Testis (tissue), 3 donors: ENCODE results near the gene RABGAP1L. TPM values are rescaled to one million over a fixed set of nuclear protein-coding genes. Genes with fewer than 3 reads are reported as not detected.
"Not testable (repeated sequence)": the region's sequence is repeated elsewhere in the genome, so short reads cannot be mapped to it uniquely, and the experiment has no call there.

Source experiments
- DNase-seq: peaks from one replicate; pipeline ENCODE4 v3.0.0-alpha.2; 2019
- H3K27ac ChIP-seq, 2 donors: fragments of 200-600 bp; sonication (generic); one replicate each; pipeline ENCODE4 v1.5.1; 2019
- H3K27me3 ChIP-seq: fragments of 200-600 bp; sonication (generic); one replicate; pipeline ENCODE4 v1.5.1; 2019
- H3K36me3 ChIP-seq: fragments of 200-600 bp; sonication (generic); one replicate; pipeline ENCODE4 v1.5.1; 2017; ENCODE audit warnings: low read depth; ENCODE audit errors: missing control alignments
- H3K4me1 ChIP-seq: fragments of 200-600 bp; sonication (generic); one replicate; pipeline ENCODE4 v1.5.1; 2019
- H3K4me3 ChIP-seq, 2 donors: fragments of 200-600 bp; sonication (generic); one replicate each; pipeline ENCODE4 v1.5.1; 2017 to 2019
- H3K9me3 ChIP-seq: fragments of 200-600 bp; sonication (generic); one replicate; pipeline ENCODE4 v1.5.1; 2017
- POLR2A ChIP-seq: fragments of 450-650 bp; IDR thresholded peaks from one replicate; pipeline ENCODE4 v1.6.1; 2017; ENCODE audit warnings: antibody characterized with exemption, mild to moderate bottlenecking, moderate library complexity
- WGBS, 2 donors: methylation state at CpG; one replicate each; pipeline ENCODE4 v1.1.5; 2018; 5-methylcytosine and 5-hydroxymethylcytosine counted together
- intact Hi-C: fragments of 100-400 bp; cut with DNase I; formaldehyde crosslinking; loops from one replicate; pipeline ENCODE4 v1.15.1; 2023; ENCODE audit warnings: low total_unique reads
- polyA plus RNA-seq: library from polyadenylated mRNA; stranded (reverse); fragments of 350-450 nt; fragmentation: Illumina TruSeq; extraction: RNeasy Lipid Tissue Mini Kit (QIAGEN cat#74804); gene quantifications from one replicate; pipeline ENCODE4 v1.2.3, GENCODE V29; 2014; ENCODE audit warnings: low read depth, low replicate concordance; ENCODE audit not compliant: insufficient read depth
- total RNA-seq, 2 donors: library from RNA; depleted of rRNA; stranded (reverse); fragments of >200 nt; gene quantifications; one replicate each; pipeline ENCODE4 v1.2.3, GENCODE V29; 2016
- TF ChIP-seq, protein P1 (sequence below), 3 experiments: fragments of 450-650 bp in 2 of 3; fragments of 200-600 bp in 1 of 3; sonication (generic) in 1 of 3; IDR thresholded peaks; one replicate each; pipeline ENCODE4 v1.5.1; 2016 to 2019; ENCODE audit warnings: antibody characterized with exemption in 3 of 3, mild to moderate bottlenecking in 2 of 3, moderate library complexity in 1 of 3

The RABGAP1L gene
- total and polyA plus RNA-seq, 3 donors from 2014 or later = 40.5 to 53.1 (median 49.5) TPM

DNA sequence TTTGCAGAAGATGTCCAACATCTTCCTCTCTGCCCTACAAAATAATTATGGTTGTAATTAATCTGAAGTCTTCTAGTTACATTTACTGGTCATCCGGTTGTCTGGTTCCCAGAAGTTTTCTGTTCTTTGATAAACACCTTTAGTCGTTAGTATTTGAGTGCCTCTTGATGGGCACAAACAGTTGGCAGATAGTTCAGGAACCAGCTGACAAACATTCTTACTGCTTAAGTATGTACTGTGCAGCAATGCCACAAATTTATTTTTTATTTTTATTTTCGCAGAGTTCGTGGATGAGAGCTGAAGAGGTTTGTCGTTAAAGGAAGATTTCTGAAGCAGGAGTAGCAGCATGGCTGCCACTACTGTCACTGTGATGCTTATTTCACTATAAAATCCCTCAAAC is 84.7 kb downstream of the RABGAP1L start:
- no peaks in the 10 kb centered on the region for H3K27me3 ChIP-seq
- no peaks in the 10 kb centered on the region for H3K4me1 ChIP-seq
- intact Hi-C loops = no loop called here
- 88 to 89% methylated on average over 5 of the region's 5 CpGs for WGBS, 2 donors
- no peaks in the 10 kb centered on the region for H3K9me3 ChIP-seq
- no peak overlapping the region for H3K4me3 ChIP-seq
- no peak for DNase-seq
- no peak overlapping the region for H3K27ac ChIP-seq
- TF ChIP-seq, protein P1, sequence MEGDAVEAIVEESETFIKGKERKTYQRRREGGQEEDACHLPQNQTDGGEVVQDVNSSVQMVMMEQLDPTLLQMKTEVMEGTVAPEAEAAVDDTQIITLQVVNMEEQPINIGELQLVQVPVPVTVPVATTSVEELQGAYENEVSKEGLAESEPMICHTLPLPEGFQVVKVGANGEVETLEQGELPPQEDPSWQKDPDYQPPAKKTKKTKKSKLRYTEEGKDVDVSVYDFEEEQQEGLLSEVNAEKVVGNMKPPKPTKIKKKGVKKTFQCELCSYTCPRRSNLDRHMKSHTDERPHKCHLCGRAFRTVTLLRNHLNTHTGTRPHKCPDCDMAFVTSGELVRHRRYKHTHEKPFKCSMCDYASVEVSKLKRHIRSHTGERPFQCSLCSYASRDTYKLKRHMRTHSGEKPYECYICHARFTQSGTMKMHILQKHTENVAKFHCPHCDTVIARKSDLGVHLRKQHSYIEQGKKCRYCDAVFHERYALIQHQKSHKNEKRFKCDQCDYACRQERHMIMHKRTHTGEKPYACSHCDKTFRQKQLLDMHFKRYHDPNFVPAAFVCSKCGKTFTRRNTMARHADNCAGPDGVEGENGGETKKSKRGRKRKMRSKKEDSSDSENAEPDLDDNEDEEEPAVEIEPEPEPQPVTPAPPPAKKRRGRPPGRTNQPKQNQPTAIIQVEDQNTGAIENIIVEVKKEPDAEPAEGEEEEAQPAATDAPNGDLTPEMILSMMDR (IDR thresholded peaks at IDR 0.05) = no peak
- no peak for TF ChIP-seq POLR2A
- no peaks in the 10 kb centered on the region for H3K36me3 ChIP-seq

DNA sequence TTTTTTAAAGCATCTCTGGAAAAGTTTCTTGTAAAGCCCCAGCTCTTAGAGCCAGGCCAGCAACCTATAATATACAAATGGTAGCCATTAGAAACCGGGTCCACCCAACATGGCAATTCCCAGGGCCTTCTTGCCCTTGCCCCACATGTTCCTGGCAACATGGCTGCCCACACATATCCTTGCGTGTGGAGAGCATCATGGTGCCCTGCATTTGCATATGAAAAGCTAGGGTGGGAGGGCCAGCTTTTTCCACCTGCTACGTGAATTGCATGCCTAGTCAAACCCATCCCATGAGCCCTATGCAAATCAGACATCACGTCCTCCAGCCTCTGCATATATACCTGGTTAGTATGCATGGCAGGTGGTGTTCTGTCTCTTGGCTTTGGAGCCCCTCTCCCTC is 88.2 kb downstream of the RABGAP1L start:
- H3K4me1 ChIP-seq = no peaks in the 10 kb centered on the region
- H3K27ac ChIP-seq = no peak overlapping the region
- no peak for TF ChIP-seq POLR2A
- TF ChIP-seq, protein P1 (IDR thresholded peaks at IDR 0.05) = no peak
- H3K9me3 ChIP-seq = no peaks in the 10 kb centered on the region
- H3K36me3 ChIP-seq = no peaks in the 10 kb centered on the region
- WGBS, 2 donors = 92 to 96% methylated on average over 4 of the region's 4 CpGs
- DNase-seq = no peak
- no peak overlapping the region for H3K4me3 ChIP-seq
- intact Hi-C loops = no loop called here
- no peaks in the 10 kb centered on the region for H3K27me3 ChIP-seq

DNA sequence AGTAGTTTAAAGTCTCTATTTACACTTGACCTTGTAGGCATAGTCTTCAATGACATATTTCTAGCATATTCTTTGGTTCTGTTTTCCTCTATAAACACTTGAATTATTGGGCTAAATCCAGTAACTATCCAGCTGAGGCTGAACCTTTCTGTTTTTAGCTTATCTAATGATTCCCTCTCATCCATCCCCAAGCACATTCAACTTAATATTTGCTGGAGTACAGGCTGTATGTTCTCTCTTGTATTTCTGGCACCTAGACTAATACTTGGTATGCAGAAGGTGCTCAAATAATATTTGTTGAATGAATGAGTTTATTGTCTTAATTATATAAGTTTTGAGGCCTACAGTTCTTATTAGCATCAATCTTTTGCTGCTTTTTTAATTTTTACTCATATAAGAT is 88.7 kb downstream of the RABGAP1L start:
- H3K4me1 ChIP-seq = no peaks in the 10 kb centered on the region
- DNase-seq = no peak
- H3K27ac ChIP-seq = no peak overlapping the region
- no peaks in the 10 kb centered on the region for H3K27me3 ChIP-seq
- no peaks in the 10 kb centered on the region for H3K9me3 ChIP-seq
- H3K4me3 ChIP-seq = no peak overlapping the region
- H3K36me3 ChIP-seq = no peaks in the 10 kb centered on the region
- intact Hi-C loops = no loop called here
- TF ChIP-seq POLR2A = no peak
- TF ChIP-seq, protein P1 (IDR thresholded peaks at IDR 0.05) = no peak

DNA sequence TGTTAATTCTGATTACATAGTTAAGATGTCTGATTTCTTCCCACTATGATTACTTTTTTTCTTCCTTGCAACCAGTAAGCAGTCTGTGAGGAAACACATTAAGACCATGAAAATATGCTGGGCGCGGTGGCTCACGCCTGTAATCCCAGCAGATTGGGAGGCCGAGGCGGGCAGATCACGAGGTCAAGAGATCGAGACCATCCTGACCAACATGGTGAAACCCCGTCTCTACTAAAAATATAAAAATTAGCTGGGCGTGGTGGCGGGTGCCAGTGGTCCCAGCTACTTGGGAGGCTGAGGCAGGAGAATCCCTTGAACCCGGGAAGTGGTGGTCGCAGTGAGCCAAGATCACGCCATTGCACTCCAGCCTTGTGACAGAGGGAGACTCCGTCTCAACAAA is 97.1 kb downstream of the RABGAP1L start:
- not testable (repeated sequence) for H3K4me1 ChIP-seq, H3K27me3 ChIP-seq, H3K9me3 ChIP-seq, DNase-seq, H3K36me3 ChIP-seq, H3K27ac ChIP-seq, H3K4me3 ChIP-seq
- WGBS, 2 donors = 94% methylated on average over 14 of the region's 14 CpGs
- intact Hi-C loops = loop anchor here (10.0 kb wide), 1 partner anchor 488 kb away; no protein-coding TSS in a partner anchor

DNA sequence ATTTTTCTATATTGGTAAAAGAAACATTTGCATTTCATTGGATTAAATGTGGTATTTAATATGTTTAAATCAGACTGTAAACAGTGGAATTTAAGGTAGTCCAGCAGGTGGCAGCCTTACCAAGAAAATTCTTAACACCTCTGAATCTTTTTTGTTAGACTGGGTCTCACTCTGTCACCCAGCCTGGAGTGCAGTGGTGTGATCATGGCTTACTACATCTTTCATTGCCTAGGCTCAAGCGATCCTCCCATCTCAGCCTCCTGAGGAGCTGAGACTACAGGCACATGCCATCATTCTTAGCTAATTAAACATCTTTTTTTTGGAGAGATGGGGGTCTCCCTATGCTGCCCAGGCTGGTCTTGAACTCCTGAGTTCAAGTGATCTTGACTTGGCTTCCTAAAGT is 98.8 kb downstream of the RABGAP1L start:
- no peaks in the 10 kb centered on the region for H3K9me3 ChIP-seq
- WGBS, 2 donors = 73 to 74% methylated on average over 1 of the region's 1 CpG
- DNase-seq = peak; percentile 48

More for the DNA sequence above, 98.8 kb downstream of the RABGAP1L start:
- no peaks in the 10 kb centered on the region for H3K27me3 ChIP-seq
- TF ChIP-seq, protein P1 (IDR thresholded peaks at IDR 0.05) = peak; percentile 8 to 48 (median 32)
- TF ChIP-seq POLR2A = no peak
- H3K36me3 ChIP-seq = no peaks in the 10 kb centered on the region
- no peak overlapping the region for H3K27ac ChIP-seq
- H3K4me3 ChIP-seq = no peak overlapping the region
- H3K4me1 ChIP-seq = no peaks in the 10 kb centered on the region
- intact Hi-C loops = loop anchor here (10.0 kb wide), 1 partner anchor 487 kb away; no protein-coding TSS in a partner anchor
